HEK293 (cell line): ENCODE results near the gene THAP11.

Experiments used
- CTCF ChIA-PET: fragments of 350-600 bp; formaldehyde crosslinking; extraction: SDS; loops from one replicate; lab custom pipeline; 2021; ENCODE audit warnings: antibody characterized with exemption; lab: Yijun Ruan, JAX
- POLR2A ChIA-PET: fragments of 300-600 bp; formaldehyde crosslinking; extraction: SDS; loops from one replicate; lab custom pipeline; 2020; ENCODE audit warnings: antibody characterized with exemption, inconsistent platforms; lab: Yijun Ruan, JAX
- H3K27ac ChIP-seq: fragments of 200-500 bp; sonication (Bioruptor generic); 2 replicates; pipeline ENCODE4 v1.5.1; 2014; ENCODE audit warnings: low read depth, low read length, control low read depth, inconsistent platforms; ENCODE audit errors: extremely low read depth
- H3K36me3 ChIP-seq, 2 experiments: fragments of 200-500 bp in 1 of 2; sonication (Bioruptor generic) in 1 of 2; 1 replicate in 1 of 2; 2 replicates in 1 of 2; pipeline ENCODE4 v1.5.1; 2014 to 2017; ENCODE audit warnings: inconsistent platforms in 2 of 2, low read length in 2 of 2; ENCODE audit not compliant: control insufficient read depth in 2 of 2, insufficient read depth in 1 of 2
- H3K4me1 ChIP-seq: fragments of 200-500 bp; sonication (Bioruptor generic); 2 replicates; pipeline ENCODE4 v1.5.1; 2014; ENCODE audit warnings: mild to moderate bottlenecking, low read length, inconsistent platforms; ENCODE audit not compliant: control insufficient read depth, insufficient read depth
- H3K4me3 ChIP-seq: 2 replicates; pipeline ENCODE4 v1.5.1; 2011; ENCODE audit warnings: low read depth, mild to moderate bottlenecking, control low read depth, low read length, moderate library complexity
- H3K9me3 ChIP-seq: fragments of 200-500 bp; sonication (Bioruptor generic); 2 replicates; pipeline ENCODE4 v1.5.1; 2014; ENCODE audit warnings: low read depth, low read length, inconsistent platforms; ENCODE audit not compliant: control insufficient read depth, insufficient read depth
- KLF9 ChIP-seq: fragments of 450-650 bp; formaldehyde crosslinking; IDR thresholded peaks from 2 replicates; pipeline ENCODE4 v1.5.1; 2016; ENCODE audit warnings: missing biosample characterization, missing genetic modification characterization, low read depth
- OVOL3 ChIP-seq: fragments of 450-650 bp; formaldehyde crosslinking; IDR thresholded peaks from 2 replicates; pipeline ENCODE4 v1.5.1; 2016; ENCODE audit warnings: missing biosample characterization, missing genetic modification characterization
- TCF7L2 ChIP-seq: IDR thresholded peaks from 2 replicates; pipeline ENCODE4 v1.6.1; 2011; ENCODE audit warnings: low read depth, mild to moderate bottlenecking, inconsistent platforms, low read length, moderate library complexity, borderline replicate concordance
- ZBTB1 ChIP-seq: fragments of 450-650 bp; formaldehyde crosslinking; IDR thresholded peaks from 2 replicates; pipeline ENCODE4 v1.5.1; 2016; ENCODE audit warnings: missing biosample characterization, missing genetic modification characterization
- ZNF184 ChIP-seq: fragments of 450-650 bp; IDR thresholded peaks from 2 replicates; pipeline ENCODE4 v1.5.1; 2018; ENCODE audit warnings: missing biosample characterization, mild to moderate bottlenecking, missing genetic modification characterization
- ZNF239 ChIP-seq: fragments of 450-650 bp; formaldehyde crosslinking; IDR thresholded peaks from 2 replicates; pipeline ENCODE4 v1.5.1; 2016; ENCODE audit warnings: missing biosample characterization, missing genetic modification characterization
- ZNF324 ChIP-seq: fragments of 450-650 bp; formaldehyde crosslinking; IDR thresholded peaks from 2 replicates; pipeline ENCODE4 v1.5.1; 2016; ENCODE audit warnings: missing biosample characterization, missing genetic modification characterization
- ZNF423 ChIP-seq: fragments of 450-650 bp; formaldehyde crosslinking; IDR thresholded peaks from 2 replicates; pipeline ENCODE4 v1.5.1; 2016; ENCODE audit warnings: missing biosample characterization, missing genetic modification characterization
- ZNF558 ChIP-seq: fragments of 450-650 bp; formaldehyde crosslinking; IDR thresholded peaks from 2 replicates; pipeline ENCODE4 v1.5.1; 2016; ENCODE audit warnings: missing biosample characterization, missing genetic modification characterization
- ZNF660 ChIP-seq: fragments of 450-650 bp; IDR thresholded peaks from 2 replicates; pipeline ENCODE4 v1.5.1; 2018; ENCODE audit warnings: missing biosample characterization, mild to moderate bottlenecking, missing genetic modification characterization
- ZNF843 ChIP-seq: fragments of 450-650 bp; formaldehyde crosslinking; IDR thresholded peaks from 2 replicates; pipeline ENCODE4 v1.5.1; 2016; ENCODE audit warnings: missing biosample characterization, missing genetic modification characterization
- TF ChIP-seq, protein P1 (sequence below): fragments of 450-650 bp; formaldehyde crosslinking; IDR thresholded peaks from 2 replicates; pipeline ENCODE4 v1.5.1; 2016; ENCODE audit warnings: missing biosample characterization, missing genetic modification characterization
- TF ChIP-seq, protein P2 (sequence below): fragments of 450-650 bp; formaldehyde crosslinking; IDR thresholded peaks from 2 replicates; pipeline ENCODE4 v1.5.1; 2016; ENCODE audit warnings: missing biosample characterization, missing genetic modification characterization
- TF ChIP-seq, protein P3 (sequence below): fragments of 450-650 bp; formaldehyde crosslinking; IDR thresholded peaks from 2 replicates; pipeline ENCODE4 v1.5.1; 2016; ENCODE audit warnings: missing biosample characterization, missing genetic modification characterization, borderline replicate concordance
- TF ChIP-seq, protein P4 (sequence below): fragments of 450-650 bp; formaldehyde crosslinking; IDR thresholded peaks from 2 replicates; pipeline ENCODE4 v1.5.1; 2017; ENCODE audit warnings: missing biosample characterization, missing genetic modification characterization
- TF ChIP-seq, protein P5 (sequence below): fragments of 450-650 bp; formaldehyde crosslinking; IDR thresholded peaks from 2 replicates; pipeline ENCODE4 v1.5.1; 2016; ENCODE audit warnings: missing biosample characterization, missing genetic modification characterization, borderline replicate concordance
- TF ChIP-seq, protein P6 (sequence below): fragments of 450-650 bp; formaldehyde crosslinking; IDR thresholded peaks from 2 replicates; pipeline ENCODE4 v1.5.1; 2017; ENCODE audit warnings: missing biosample characterization, missing genetic modification characterization

The THAP11 gene

DNA sequence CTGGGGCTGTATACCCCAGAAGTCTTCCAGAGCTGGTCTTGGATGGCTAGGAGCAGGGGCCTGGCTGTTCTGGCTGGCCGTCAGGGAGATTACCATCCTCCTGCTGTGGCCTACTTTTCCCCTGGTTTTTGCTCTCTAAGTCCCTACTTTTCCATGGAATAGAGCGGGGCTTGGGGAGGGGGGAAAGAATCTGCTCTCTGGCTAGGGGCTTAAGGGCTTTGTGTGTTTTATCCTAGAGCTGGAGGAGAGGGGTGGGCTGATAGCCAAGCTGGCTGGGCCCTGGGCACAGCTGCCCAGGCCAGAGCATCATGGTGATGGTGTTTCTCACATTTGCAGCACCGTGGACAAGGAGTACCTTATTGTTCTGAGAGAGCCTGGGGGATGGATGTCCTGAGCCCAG, 46.2 kb downstream of the THAP11 start:
- POLR2A ChIA-PET: interaction anchor here (1.2 kb wide), 1 partner anchor 55 kb away, joined by 4 read pairs; no protein-coding TSS in a partner anchor
- peaks cover 0 to 23% of the 10 kb centered on the region in 2 experiments; a peak in 1 of 3 replicates for H3K36me3 ChIP-seq
- no peak overlapping the region for H3K4me3 ChIP-seq
- peaks cover 3% of the 10 kb centered on the region; the same call in 1 of the 2 replicates for H3K4me1 ChIP-seq
- H3K27ac ChIP-seq: no peak overlapping the region
- TF ChIP-seq, protein P1, sequence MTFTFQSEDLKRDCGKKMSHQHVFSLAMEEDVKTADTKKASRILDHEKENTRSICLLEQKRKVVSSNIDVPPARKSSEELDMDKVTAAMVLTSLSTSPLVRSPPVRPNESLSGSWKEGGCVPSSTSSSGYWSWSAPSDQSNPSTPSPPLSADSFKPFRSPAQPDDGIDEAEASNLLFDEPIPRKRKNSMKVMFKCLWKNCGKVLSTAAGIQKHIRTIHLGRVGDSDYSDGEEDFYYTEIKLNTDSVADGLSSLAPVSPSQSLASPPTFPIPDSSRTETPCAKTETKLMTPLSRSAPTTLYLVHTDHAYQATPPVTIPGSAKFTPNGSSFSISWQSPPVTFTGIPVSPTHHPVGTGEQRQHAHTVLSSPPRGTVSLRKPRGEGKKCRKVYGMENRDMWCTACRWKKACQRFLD: no peak
- no peak for TF ChIP-seq TCF7L2
- TF ChIP-seq ZNF843: no peak
- TF ChIP-seq ZNF558 (tag by site-specific recombination): no peak
- TF ChIP-seq ZNF324: no peak
- TF ChIP-seq ZNF660 (tag by site-specific recombination): no peak
- no peak for TF ChIP-seq KLF9 (tag by site-specific recombination)
- TF ChIP-seq, protein P2, sequence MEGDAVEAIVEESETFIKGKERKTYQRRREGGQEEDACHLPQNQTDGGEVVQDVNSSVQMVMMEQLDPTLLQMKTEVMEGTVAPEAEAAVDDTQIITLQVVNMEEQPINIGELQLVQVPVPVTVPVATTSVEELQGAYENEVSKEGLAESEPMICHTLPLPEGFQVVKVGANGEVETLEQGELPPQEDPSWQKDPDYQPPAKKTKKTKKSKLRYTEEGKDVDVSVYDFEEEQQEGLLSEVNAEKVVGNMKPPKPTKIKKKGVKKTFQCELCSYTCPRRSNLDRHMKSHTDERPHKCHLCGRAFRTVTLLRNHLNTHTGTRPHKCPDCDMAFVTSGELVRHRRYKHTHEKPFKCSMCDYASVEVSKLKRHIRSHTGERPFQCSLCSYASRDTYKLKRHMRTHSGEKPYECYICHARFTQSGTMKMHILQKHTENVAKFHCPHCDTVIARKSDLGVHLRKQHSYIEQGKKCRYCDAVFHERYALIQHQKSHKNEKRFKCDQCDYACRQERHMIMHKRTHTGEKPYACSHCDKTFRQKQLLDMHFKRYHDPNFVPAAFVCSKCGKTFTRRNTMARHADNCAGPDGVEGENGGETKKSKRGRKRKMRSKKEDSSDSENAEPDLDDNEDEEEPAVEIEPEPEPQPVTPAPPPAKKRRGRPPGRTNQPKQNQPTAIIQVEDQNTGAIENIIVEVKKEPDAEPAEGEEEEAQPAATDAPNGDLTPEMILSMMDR: no peak
- no peak for TF ChIP-seq ZNF423
- TF ChIP-seq, protein P3, sequence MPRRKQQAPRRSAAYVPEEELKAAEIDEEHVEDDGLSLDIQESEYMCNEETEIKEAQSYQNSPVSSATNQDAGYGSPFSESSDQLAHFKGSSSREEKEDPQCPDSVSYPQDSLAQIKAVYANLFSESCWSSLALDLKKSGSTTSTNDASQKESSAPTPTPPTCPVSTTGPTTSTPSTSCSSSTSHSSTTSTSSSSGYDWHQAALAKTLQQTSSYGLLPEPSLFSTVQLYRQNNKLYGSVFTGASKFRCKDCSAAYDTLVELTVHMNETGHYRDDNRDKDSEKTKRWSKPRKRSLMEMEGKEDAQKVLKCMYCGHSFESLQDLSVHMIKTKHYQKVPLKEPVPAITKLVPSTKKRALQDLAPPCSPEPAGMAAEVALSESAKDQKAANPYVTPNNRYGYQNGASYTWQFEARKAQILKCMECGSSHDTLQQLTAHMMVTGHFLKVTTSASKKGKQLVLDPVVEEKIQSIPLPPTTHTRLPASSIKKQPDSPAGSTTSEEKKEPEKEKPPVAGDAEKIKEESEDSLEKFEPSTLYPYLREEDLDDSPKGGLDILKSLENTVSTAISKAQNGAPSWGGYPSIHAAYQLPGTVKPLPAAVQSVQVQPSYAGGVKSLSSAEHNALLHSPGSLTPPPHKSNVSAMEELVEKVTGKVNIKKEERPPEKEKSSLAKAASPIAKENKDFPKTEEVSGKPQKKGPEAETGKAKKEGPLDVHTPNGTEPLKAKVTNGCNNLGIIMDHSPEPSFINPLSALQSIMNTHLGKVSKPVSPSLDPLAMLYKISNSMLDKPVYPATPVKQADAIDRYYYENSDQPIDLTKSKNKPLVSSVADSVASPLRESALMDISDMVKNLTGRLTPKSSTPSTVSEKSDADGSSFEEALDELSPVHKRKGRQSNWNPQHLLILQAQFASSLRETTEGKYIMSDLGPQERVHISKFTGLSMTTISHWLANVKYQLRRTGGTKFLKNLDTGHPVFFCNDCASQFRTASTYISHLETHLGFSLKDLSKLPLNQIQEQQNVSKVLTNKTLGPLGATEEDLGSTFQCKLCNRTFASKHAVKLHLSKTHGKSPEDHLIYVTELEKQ: no peak
- TF ChIP-seq, protein P4, sequence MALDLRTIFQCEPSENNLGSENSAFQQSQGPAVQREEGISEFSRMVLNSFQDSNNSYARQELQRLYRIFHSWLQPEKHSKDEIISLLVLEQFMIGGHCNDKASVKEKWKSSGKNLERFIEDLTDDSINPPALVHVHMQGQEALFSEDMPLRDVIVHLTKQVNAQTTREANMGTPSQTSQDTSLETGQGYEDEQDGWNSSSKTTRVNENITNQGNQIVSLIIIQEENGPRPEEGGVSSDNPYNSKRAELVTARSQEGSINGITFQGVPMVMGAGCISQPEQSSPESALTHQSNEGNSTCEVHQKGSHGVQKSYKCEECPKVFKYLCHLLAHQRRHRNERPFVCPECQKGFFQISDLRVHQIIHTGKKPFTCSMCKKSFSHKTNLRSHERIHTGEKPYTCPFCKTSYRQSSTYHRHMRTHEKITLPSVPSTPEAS: no peak
- no peak for TF ChIP-seq ZBTB1 (tag by site-specific recombination)
- no peak for TF ChIP-seq OVOL3 (tag by site-specific recombination)
- TF ChIP-seq, protein P5, sequence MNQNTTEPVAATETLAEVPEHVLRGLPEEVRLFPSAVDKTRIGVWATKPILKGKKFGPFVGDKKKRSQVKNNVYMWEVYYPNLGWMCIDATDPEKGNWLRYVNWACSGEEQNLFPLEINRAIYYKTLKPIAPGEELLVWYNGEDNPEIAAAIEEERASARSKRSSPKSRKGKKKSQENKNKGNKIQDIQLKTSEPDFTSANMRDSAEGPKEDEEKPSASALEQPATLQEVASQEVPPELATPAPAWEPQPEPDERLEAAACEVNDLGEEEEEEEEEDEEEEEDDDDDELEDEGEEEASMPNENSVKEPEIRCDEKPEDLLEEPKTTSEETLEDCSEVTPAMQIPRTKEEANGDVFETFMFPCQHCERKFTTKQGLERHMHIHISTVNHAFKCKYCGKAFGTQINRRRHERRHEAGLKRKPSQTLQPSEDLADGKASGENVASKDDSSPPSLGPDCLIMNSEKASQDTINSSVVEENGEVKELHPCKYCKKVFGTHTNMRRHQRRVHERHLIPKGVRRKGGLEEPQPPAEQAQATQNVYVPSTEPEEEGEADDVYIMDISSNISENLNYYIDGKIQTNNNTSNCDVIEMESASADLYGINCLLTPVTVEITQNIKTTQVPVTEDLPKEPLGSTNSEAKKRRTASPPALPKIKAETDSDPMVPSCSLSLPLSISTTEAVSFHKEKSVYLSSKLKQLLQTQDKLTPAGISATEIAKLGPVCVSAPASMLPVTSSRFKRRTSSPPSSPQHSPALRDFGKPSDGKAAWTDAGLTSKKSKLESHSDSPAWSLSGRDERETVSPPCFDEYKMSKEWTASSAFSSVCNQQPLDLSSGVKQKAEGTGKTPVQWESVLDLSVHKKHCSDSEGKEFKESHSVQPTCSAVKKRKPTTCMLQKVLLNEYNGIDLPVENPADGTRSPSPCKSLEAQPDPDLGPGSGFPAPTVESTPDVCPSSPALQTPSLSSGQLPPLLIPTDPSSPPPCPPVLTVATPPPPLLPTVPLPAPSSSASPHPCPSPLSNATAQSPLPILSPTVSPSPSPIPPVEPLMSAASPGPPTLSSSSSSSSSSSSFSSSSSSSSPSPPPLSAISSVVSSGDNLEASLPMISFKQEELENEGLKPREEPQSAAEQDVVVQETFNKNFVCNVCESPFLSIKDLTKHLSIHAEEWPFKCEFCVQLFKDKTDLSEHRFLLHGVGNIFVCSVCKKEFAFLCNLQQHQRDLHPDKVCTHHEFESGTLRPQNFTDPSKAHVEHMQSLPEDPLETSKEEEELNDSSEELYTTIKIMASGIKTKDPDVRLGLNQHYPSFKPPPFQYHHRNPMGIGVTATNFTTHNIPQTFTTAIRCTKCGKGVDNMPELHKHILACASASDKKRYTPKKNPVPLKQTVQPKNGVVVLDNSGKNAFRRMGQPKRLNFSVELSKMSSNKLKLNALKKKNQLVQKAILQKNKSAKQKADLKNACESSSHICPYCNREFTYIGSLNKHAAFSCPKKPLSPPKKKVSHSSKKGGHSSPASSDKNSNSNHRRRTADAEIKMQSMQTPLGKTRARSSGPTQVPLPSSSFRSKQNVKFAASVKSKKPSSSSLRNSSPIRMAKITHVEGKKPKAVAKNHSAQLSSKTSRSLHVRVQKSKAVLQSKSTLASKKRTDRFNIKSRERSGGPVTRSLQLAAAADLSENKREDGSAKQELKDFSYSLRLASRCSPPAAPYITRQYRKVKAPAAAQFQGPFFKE (tag by site-specific recombination): no peak
- TF ChIP-seq ZNF239 (tag by site-specific recombination): no peak
- no peak for TF ChIP-seq ZNF184 (tag by site-specific recombination)
- TF ChIP-seq, protein P6, sequence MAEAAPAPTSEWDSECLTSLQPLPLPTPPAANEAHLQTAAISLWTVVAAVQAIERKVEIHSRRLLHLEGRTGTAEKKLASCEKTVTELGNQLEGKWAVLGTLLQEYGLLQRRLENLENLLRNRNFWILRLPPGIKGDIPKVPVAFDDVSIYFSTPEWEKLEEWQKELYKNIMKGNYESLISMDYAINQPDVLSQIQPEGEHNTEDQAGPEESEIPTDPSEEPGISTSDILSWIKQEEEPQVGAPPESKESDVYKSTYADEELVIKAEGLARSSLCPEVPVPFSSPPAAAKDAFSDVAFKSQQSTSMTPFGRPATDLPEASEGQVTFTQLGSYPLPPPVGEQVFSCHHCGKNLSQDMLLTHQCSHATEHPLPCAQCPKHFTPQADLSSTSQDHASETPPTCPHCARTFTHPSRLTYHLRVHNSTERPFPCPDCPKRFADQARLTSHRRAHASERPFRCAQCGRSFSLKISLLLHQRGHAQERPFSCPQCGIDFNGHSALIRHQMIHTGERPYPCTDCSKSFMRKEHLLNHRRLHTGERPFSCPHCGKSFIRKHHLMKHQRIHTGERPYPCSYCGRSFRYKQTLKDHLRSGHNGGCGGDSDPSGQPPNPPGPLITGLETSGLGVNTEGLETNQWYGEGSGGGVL (tag by site-specific recombination): no peak
- CTCF ChIA-PET: interaction anchor here (0.8 to 1.2 kb wide), 2 partner anchors 48 to 367 kb away, joined by 3 to 4 read pairs; partner anchors contain the start of gene PSMB10
- no peaks in the 10 kb centered on the region for H3K9me3 ChIP-seq
